ENCODE results near the gene GJD4. TPM values are rescaled to one million over a fixed set of nuclear protein-coding genes. Genes with fewer than 3 reads are reported as not detected.

GJD4 gene
- total RNA-seq, 1 experiment from 2014 or later: not detected

DNA sequence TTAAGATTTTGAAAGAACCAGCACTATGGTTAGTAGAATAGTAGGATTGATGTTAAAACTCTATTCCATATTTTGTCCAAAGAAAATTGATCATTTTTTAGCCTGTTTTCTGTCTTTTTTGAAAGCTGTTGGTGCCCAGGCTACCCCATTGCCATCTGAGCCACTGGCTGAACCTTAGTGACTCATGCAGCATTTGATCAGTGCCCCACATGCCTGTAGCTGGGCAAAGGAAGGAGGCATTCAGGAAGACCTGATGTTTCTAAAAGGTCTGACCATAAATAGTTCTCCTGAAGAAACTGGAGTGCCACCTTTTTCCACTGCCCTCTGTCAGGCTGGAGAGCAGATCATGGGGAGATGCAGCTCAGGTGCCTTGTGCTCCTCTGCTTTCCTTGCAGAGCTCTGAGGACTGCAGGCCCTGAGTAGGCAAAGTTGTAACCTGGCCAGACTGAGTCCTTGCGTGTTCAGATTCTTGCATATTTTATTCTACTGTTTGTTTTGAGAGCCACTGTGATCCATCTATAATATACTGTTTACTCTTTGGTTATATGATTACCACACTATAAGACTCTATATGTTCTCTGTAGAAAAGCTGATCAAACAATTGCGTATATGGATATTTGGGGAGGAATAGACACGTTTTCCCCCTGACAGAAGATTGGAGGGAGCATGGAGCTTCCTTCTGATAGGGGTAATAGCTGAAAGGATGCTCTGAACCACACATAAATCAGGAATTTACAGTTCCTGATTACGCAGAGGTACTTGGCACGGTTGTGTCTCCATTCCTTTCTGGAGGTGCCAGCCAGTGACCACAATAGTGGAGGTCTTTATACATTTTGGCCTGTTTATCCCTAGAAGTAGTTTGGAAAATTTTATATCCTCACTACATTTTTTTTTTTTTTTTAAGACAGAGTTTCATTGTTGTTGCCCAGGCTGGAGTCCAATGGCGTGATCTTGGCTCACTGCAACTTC lies 48.9 kb upstream of the GJD4 start:
- CTCF ChIA-PET: interaction anchor here (2.0 kb wide), 1 partner anchor 10 kb away, joined by 8 read pairs; no protein-coding TSS in a partner anchor
- H3K9me2 ChIP-seq (ENCODE audit: insufficient read depth): no peaks in the 10 kb centered on the region
- peaks cover 0 to 5% of the 10 kb centered on the region in 2 experiments; a peak in 2 of 4 replicates for H3K4me1 ChIP-seq (ENCODE audit: control insufficient read depth in 1 of 2, insufficient read depth in 2 of 2, low read length in 2 of 2)

GRCh38 chr10:35558276-35558675 lies 46.9 kb upstream of the GJD4 start:
- Histone ChIP-seq H3K9me2 (ENCODE audit: insufficient read depth) (no peaks in the 10 kb centered on the region), H3K4me2 (ENCODE audit: low read length) (no peak overlapping the region), H3K79me2 (ENCODE audit: insufficient read depth, low read length) (no peaks in the 10 kb centered on the region), H2AFZ (ENCODE audit: low read depth, low read length, poor library complexity, severe bottlenecking) (no peak overlapping the region), H3K9ac (ENCODE audit: low read length) (no peak overlapping the region), H3K4me1 (ENCODE audit: control insufficient read depth in 1 of 2, insufficient read depth in 2 of 2, low read length in 2 of 2) (no peaks in the 10 kb centered on the region), H3K27ac (ENCODE audit: low read depth, low read length) (no peak overlapping the region), H3K4me3 (replicated peaks in 1 of 2; ENCODE audit: low read depth in 1 of 2, low read length in 2 of 2) (no peak overlapping the region), H3K36me3 (ENCODE audit: control insufficient read depth in 1 of 2, insufficient read depth in 2 of 2, low read length in 2 of 2) (peaks cover 0 to 2% of the 10 kb centered on the region in 2 experiments; a peak in 1 of 4 replicates), H3K27me3 (ENCODE audit: insufficient read depth, low read length) (no peaks in the 10 kb centered on the region), H3K9me3 (ENCODE audit: control insufficient read depth in 1 of 2, insufficient read depth in 1 of 2, low read depth in 1 of 2, low read length in 2 of 2) (no peaks in the 10 kb centered on the region), H4K20me1 (ENCODE audit: insufficient read depth) (no peaks in the 10 kb centered on the region)
- ATAC-seq: no peak
- ChIA-PET POLR2A (no interaction called here), RAD21 (ENCODE audit: low non-redundant PET in 1 of 2, low total read pairs in 2 of 2, uncharacterized antibody in 2 of 2, unreplicated experiment in 2 of 2) (no interaction called here), CTCF (no interaction called here)
- no peak for DNase-seq (ENCODE audit: low read depth, low spot score)
- no TSS peak for BruUV-seq (replicated peaks)
- intact Hi-C loops (cut with micrococcal nuclease): no loop called here
- TF ChIP-seq EGR1 (IDR thresholded peaks at IDR 0.05; ENCODE audit: low read depth): no peak
- TF ChIP-seq SP1 (IDR thresholded peaks at IDR 0.05; ENCODE audit: low read depth): no peak
- TF ChIP-seq, protein P1, sequence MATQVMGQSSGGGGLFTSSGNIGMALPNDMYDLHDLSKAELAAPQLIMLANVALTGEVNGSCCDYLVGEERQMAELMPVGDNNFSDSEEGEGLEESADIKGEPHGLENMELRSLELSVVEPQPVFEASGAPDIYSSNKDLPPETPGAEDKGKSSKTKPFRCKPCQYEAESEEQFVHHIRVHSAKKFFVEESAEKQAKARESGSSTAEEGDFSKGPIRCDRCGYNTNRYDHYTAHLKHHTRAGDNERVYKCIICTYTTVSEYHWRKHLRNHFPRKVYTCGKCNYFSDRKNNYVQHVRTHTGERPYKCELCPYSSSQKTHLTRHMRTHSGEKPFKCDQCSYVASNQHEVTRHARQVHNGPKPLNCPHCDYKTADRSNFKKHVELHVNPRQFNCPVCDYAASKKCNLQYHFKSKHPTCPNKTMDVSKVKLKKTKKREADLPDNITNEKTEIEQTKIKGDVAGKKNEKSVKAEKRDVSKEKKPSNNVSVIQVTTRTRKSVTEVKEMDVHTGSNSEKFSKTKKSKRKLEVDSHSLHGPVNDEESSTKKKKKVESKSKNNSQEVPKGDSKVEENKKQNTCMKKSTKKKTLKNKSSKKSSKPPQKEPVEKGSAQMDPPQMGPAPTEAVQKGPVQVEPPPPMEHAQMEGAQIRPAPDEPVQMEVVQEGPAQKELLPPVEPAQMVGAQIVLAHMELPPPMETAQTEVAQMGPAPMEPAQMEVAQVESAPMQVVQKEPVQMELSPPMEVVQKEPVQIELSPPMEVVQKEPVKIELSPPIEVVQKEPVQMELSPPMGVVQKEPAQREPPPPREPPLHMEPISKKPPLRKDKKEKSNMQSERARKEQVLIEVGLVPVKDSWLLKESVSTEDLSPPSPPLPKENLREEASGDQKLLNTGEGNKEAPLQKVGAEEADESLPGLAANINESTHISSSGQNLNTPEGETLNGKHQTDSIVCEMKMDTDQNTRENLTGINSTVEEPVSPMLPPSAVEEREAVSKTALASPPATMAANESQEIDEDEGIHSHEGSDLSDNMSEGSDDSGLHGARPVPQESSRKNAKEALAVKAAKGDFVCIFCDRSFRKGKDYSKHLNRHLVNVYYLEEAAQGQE (IDR thresholded peaks at IDR 0.05; ENCODE audit: low read depth): no peak
- TF ChIP-seq, protein P2, sequence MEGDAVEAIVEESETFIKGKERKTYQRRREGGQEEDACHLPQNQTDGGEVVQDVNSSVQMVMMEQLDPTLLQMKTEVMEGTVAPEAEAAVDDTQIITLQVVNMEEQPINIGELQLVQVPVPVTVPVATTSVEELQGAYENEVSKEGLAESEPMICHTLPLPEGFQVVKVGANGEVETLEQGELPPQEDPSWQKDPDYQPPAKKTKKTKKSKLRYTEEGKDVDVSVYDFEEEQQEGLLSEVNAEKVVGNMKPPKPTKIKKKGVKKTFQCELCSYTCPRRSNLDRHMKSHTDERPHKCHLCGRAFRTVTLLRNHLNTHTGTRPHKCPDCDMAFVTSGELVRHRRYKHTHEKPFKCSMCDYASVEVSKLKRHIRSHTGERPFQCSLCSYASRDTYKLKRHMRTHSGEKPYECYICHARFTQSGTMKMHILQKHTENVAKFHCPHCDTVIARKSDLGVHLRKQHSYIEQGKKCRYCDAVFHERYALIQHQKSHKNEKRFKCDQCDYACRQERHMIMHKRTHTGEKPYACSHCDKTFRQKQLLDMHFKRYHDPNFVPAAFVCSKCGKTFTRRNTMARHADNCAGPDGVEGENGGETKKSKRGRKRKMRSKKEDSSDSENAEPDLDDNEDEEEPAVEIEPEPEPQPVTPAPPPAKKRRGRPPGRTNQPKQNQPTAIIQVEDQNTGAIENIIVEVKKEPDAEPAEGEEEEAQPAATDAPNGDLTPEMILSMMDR (IDR thresholded peaks at IDR 0.05 in 2 of 3, conservative IDR thresholded peaks at IDR 0.05 in 1 of 3; ENCODE audit: borderline replicate concordance in 1 of 3, insufficient read depth in 1 of 3, low read depth in 2 of 3, low read length in 2 of 3): no peak
- TF ChIP-seq ELF1 (IDR thresholded peaks at IDR 0.05; ENCODE audit: borderline replicate concordance, low read depth): no peak
- no peak for TF ChIP-seq FOSL1 (IDR thresholded peaks at IDR 0.05; ENCODE audit: low read depth)
- TF ChIP-seq, protein P3, sequence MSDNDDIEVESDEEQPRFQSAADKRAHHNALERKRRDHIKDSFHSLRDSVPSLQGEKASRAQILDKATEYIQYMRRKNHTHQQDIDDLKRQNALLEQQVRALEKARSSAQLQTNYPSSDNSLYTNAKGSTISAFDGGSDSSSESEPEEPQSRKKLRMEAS (IDR thresholded peaks at IDR 0.05): no peak
- TF ChIP-seq, protein P4, sequence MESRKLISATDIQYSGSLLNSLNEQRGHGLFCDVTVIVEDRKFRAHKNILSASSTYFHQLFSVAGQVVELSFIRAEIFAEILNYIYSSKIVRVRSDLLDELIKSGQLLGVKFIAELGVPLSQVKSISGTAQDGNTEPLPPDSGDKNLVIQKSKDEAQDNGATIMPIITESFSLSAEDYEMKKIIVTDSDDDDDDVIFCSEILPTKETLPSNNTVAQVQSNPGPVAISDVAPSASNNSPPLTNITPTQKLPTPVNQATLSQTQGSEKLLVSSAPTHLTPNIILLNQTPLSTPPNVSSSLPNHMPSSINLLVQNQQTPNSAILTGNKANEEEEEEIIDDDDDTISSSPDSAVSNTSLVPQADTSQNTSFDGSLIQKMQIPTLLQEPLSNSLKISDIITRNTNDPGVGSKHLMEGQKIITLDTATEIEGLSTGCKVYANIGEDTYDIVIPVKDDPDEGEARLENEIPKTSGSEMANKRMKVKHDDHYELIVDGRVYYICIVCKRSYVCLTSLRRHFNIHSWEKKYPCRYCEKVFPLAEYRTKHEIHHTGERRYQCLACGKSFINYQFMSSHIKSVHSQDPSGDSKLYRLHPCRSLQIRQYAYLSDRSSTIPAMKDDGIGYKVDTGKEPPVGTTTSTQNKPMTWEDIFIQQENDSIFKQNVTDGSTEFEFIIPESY (IDR thresholded peaks at IDR 0.05; ENCODE audit: extremely low read depth, insufficient replicate concordance, low read length): no peak

More for the DNA sequence above, 48.9 kb upstream of the GJD4 start:
- H3K36me3 ChIP-seq (ENCODE audit: control insufficient read depth in 1 of 2, insufficient read depth in 2 of 2, low read length in 2 of 2): peaks cover 0 to 2% of the 10 kb centered on the region in 2 experiments; a peak in 1 of 4 replicates
- no peak overlapping the region for H2AFZ ChIP-seq (ENCODE audit: low read depth, low read length, poor library complexity, severe bottlenecking)
- no peaks in the 10 kb centered on the region for H3K9me3 ChIP-seq (ENCODE audit: control insufficient read depth in 1 of 2, insufficient read depth in 1 of 2, low read depth in 1 of 2, low read length in 2 of 2)
- DNase-seq (ENCODE audit: low read depth, low spot score): no peak
- no peaks in the 10 kb centered on the region for H3K27me3 ChIP-seq (ENCODE audit: insufficient read depth, low read length)
- no peak overlapping the region for H3K9ac ChIP-seq (ENCODE audit: low read length)
- no peak overlapping the region for H3K27ac ChIP-seq (ENCODE audit: low read depth, low read length)
- POLR2A ChIA-PET: no interaction called here
- TF ChIP-seq CBX3 (IDR thresholded peaks at IDR 0.05; ENCODE audit: low read depth) (no peak), JUND (IDR thresholded peaks at IDR 0.05) (no peak), POLR2AphosphoS5 (IDR thresholded peaks at IDR 0.05; ENCODE audit: low read depth, low read length) (no peak), CEBPB (IDR thresholded peaks at IDR 0.05; ENCODE audit: low read depth) (no peak)
- no peak overlapping the region for H3K4me3 ChIP-seq (replicated peaks in 1 of 2; ENCODE audit: low read depth in 1 of 2, low read length in 2 of 2)
- no peak overlapping the region for H3K4me2 ChIP-seq (ENCODE audit: low read length)
- no peak for ATAC-seq
- intact Hi-C loops (cut with micrococcal nuclease): no loop called here
- H3K79me2 ChIP-seq (ENCODE audit: insufficient read depth, low read length): no peaks in the 10 kb centered on the region
- RAD21 ChIA-PET (ENCODE audit: low non-redundant PET in 1 of 2, low total read pairs in 2 of 2, uncharacterized antibody in 2 of 2, unreplicated experiment in 2 of 2): no interaction called here
- no TSS peak for BruUV-seq (replicated peaks)
- no peaks in the 10 kb centered on the region for H4K20me1 ChIP-seq (ENCODE audit: insufficient read depth)
